Activated CD4-positive, alpha-beta T cell treated with anti-CD3 and anti-CD28 coated beads, Interleukin-2, amount 50 U/mL, for 1 hour (primary cell): ENCODE measurements around the gene SMIM10.
"Not testable (repeated sequence)": the region's sequence is repeated elsewhere in the genome, so short reads cannot be mapped to it uniquely, and the experiment has no call there.

Experiments used
- DNase-seq: peaks from one replicate; pipeline ENCODE4 v3.0.0-alpha.2; 2020

Gene SMIM10

DNA sequence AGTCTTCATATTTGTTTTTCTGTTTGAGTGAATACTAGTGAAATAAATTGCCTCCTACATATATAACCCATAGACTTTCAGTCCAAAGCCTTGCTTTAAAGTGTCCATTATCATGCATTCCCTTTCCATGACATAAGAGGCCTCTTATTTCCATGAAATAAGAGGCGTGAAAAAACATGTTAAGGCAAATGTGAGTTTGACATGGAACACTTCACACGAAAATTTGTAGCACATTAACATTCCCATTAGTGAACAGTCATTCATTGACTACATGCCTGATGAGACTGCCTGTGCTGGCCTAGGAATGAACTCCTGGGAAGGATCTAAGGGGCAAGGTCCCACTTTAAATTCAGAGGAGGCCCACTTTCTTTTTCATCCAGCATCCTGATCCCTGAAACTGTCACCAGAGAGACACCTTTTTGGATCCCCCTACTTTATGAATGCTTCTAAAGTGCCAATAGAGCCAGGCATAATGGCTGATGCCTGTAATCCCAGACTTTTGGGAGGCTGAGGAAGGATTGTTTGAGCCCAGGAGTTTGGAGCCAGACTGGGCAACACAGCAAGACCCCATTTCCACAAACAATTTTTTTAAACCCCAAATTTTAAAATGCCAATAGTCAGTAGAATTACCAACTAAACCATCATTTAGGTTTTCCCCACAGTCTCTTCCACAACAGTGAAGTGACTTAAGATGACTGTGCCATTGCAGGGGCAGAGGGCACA is 24.9 kb downstream of the SMIM10 start:
- no peak for DNase-seq

DNA sequence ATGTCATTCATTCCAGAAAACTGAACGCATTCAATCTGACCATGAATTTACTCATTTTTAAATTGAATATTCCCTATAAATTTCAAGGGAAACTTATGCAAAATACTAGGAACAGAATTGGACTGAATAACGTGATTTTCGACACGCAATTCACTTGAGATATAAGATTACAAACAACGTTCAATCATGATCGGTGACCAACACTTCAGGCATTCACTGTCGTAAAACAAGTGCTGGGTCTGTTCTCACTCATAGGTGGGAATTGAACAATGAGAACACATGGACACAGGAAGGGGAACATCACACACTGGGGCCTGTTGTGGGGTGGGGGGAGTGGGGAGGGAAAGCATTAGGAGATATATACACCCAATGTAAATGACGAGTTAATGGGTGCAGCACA is 29.1 kb downstream of the SMIM10 start:
- not testable (repeated sequence) for DNase-seq

DNA sequence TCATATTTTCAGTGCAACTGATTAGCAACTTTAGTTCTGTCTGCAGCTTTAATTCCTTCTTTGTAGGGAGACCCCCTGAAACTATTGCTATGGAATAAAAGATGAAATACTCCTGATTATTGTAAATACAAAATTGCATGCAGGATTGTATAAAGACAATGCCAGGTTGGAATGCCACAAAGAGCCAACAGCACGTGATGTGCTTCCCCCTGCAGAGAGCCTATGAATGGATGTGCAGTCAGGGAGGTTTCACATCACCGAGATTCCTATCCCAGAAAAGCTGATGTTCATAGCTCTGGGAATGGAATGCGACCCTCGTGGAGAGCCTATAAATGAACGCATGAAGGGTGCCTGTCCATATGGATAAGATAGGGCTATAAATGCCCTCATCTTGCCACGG is 33.0 kb downstream of the SMIM10 start:
- DNase-seq, result not testable (repeated sequence)

DNA sequence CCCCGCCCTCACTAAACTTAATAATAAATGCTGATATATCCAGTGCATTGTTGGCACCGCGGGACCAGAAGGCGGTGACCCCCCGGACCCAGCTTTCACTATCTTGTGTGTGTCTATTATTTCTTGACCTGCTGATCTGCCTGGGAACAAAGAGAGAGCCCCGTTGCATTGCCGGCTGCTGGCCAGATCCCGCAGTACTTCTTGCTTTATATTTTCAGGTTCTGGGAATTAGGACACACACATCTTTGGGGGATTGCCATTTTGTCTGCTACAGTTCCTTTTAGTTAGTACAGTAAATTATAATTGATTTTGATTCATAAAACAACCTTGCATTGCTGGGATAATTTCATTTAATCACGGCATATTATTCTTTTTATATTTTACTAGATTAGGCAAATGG is 33.7 kb downstream of the SMIM10 start:
- DNase-seq, result no peak

DNA sequence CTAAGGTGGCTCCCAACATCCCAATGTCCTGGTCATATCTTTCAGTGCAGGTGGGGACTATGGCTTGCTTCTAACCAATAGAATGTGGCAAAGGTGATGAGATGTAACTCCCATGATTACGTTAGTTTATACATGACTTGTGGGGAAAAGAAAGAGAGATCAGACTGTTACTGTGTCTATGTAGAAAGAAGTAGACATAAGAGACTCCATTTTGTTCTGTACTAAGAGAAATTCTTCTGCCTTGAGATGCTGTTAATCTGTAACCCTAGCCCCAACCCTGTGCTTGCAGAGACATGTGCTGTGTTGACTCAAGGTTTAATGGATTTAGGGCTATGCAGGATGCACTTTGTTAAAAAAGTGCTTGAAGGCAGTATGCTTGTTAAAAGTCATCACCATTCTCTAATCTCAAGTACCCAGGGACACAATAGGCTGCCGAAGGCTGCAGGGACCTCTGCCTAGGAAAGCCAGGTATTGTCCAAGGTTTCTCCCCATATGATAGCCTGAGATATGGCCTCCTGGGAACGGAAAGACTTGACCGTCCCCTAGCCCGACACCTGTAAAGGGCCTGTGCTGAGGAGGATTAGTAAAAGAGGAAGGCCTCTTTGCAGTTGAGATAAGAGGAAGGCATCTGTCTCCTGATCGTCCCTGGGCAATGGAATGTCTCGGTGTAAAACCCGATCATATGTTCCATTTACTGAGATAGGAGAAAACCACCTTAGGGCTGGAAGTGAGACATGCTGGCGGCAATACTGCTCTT is 39.6 kb downstream of the SMIM10 start:
- DNase-seq, result not testable (repeated sequence)

DNA sequence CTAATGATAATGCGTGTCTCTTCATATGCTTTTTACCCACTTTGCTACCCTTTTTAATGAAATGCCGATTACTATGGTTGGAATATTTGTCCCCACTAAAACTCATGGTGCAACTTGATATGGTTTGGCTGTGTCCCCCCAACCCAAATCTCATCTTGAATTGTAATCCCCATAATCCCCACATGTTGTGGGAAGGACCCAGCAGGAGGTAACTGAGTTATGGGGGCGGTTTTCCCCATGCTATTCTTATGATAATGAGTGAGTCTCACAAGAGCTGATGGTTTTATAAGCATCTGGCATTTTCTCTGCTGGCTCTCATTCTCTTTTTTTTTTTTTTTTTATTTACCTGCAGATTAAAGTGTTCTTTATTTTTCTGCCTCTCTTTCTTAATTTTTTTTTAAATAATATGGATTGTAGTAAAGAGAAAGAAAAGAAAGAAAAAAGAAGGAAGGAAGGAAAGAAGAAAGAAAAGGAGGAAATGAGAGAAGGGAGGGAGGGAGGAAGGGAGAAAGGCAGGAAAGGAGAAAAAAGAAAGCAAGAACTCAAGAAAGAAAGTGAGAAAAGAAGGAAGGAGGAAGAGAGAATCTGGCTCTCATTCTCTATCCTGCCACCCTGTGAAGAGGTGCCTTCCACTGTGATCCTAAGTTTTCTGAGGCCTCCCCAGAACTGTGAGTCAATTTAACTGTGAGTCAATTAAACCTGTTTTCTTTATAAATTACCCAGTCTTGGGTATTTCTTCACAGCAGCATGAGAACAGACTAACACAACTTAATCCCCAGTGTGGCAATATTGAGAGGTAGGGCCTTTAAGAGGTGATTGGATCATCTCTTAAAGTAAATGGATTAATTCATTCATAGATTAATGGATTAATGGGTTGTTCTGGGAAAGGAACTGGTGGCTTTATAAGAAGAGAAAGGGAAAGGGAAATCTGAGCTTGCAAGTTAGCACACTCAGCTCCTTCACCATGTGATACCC is 50.6 kb downstream of the SMIM10 start:
- not testable (repeated sequence) for DNase-seq
